ENCODE measurements around the gene KLF18. TPM values are rescaled to one million over a fixed set of nuclear protein-coding genes. Genes with fewer than 3 reads are reported as not detected.
"Not testable (repeated sequence)": the region's sequence is repeated elsewhere in the genome, so short reads cannot be mapped to it uniquely, and the experiment has no call there.

Gene KLF18
- not detected in 2 replicates for total RNA-seq (2014; rRNA removed; shearing (Covaris generic))

DNA sequence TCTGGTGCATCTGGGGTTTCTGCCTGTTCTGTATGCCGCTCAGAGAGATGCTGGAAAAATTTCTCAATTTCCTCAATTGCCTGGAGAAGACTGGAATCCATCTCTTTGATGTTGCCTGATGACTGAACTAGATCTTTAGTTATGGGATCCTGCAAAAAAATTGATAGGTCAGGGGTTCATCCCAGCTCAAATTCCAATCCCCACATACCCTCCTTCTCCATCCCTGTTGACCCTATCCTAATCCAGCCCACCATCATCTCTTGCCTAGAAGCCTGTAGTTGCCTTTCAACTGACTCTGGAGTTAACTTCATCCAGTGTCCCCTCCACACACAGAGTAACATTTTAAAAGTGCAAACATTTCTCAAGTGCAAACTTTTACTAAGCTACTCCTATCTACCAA lies at the start of gene KLF18:
TSS of gene KLF18 (minus strand) at position 101 of the 400 bp plus-strand sequence. CDS start at position 101, 0 bp downstream.
- DNase-seq (ENCODE audit: low spot score) = no peak

- no peak for DNase-seq (ENCODE audit: low spot score)
Measured at GRCh38 chr1:44174630-44175029, 33.2 kb upstream of the KLF18 start.

- no peak for DNase-seq (ENCODE audit: low spot score)
Measured at GRCh38 chr1:44170281-44170823, 28.9 kb upstream of the KLF18 start.

GRCh38 chr1:44168520-44169098 lies 27.2 kb upstream of the KLF18 start:
- DNase-seq (ENCODE audit: low spot score) = no peak

DNA sequence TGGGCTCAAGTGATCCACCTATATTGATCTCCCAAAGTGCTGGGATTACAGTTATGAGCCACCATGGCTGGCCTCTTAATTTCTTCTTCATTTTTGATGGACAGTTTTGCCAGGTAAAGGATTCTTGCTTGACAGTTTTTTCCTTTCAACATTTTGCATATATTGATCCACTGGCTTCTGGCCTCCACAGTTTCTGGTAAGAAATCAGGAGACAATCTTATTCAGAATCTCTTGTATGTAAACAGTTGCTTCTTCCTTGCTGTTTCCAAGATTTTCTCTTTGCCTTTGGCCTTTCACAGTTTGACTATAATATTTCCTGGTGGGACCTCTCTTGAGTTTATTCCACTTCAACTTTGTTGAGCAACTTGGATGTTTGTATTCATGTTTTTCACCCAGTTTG lies 20.1 kb upstream of the KLF18 start:
- DNase-seq (ENCODE audit: low spot score) = no peak

DNA sequence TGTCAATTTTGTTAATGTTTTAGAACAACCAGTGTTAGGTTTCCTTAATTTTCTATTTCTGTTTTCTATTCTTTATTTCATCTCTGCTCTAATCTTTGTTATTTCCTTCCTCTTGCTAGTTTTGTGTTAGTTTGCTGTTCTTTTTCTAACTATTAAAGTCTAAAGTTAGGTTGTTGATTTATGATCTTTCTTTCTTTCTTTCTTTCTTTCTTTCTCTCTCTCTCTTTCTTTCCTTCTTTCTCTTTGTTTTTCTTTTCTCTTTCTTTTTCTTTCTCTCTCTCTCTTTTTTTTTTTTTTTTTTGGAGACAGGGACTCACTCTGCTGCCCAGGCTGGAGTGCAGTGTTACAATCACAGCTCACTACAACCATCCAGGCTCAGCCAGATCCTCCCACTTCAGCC lies 17.4 kb upstream of the KLF18 start:
- DNase-seq (ENCODE audit: low spot score) = no peak

- DNase-seq (ENCODE audit: low spot score) = no peak
Measured at GRCh38 chr1:44157903-44158302, 16.5 kb upstream of the KLF18 start.

DNA sequence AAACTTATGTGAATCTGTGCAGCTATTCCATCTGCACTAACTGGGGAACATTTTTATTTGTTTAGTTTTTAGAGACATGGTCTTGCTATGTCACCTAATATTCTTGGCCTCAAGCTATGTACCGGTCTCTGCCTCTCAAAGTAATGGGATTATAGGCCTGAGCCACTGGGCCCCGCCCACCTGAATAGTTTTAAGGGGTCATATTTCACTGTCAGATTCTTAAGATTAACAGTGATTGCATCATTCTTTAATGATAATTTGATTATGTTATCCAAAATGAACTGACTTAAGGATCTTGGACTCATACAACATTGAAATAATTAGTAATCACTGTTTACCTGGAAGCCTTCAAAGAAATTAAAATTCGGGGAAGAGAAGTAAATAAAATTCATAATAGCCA lies 12.6 kb upstream of the KLF18 start:
- no peak for DNase-seq (ENCODE audit: low spot score)

DNA sequence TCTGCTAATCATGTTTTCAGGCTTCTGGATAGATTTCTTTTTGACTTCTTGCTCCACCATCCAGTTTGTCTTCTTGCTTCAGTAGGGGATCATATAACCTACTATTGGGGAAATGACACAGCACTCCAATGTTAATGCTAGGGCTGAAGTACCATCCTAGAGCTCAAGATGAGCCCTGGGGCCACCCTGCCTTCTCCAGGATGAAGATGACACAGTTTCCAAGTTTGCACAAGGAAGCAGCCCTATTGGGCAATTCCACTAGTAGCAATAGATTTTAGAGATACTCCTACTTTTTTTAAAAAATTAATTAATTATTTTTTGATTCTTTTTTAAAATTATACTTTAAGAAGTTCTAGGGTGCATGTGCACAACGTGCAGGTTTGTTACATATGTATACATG lies 11.3 kb upstream of the KLF18 start:
- DNase-seq (ENCODE audit: low spot score) = no peak

DNA sequence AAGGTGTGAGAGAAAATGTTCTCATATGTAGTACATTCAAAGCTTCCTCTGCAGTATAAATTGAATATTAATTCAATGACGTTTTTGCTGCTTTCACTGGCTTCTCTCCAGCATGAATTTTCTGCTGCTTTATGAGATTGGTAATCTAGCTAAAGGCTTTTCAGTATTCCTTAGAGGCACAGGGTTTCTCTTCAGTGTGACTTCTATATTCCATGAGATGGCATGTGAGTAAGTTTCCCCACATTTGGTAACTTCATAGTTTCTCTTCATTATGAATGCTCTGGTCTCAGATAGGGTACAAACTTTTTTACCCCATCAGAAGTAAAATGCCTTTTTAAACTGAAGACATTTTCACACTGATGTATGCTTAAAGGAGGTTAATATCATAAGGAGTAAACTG lies 10.4 kb upstream of the KLF18 start:
- no peak for DNase-seq (ENCODE audit: low spot score)

GRCh38 chr1:44151332-44151731 lies 9.9 kb upstream of the KLF18 start:
- DNase-seq (ENCODE audit: low spot score) = no peak

DNA sequence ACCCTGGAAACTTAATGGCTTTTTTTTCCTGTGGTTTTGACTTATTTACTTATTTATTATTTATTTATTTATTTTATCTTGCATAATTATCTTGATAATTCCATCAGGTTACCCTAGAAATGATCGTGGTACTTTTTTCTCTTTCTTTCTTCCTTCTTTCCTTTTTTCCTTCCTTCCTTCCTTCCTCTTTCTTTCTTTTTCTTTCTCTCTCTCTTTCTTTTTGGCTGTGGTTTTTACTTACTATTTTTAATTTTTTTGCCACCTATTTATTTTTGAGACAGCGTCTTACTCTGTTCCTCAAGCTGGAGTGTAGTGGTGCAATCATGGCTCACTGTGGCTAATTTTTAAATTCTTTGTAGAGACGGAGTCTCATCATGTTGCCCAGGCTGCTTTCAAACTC lies 6.2 kb upstream of the KLF18 start:
- no peak for DNase-seq (ENCODE audit: low spot score)

DNA sequence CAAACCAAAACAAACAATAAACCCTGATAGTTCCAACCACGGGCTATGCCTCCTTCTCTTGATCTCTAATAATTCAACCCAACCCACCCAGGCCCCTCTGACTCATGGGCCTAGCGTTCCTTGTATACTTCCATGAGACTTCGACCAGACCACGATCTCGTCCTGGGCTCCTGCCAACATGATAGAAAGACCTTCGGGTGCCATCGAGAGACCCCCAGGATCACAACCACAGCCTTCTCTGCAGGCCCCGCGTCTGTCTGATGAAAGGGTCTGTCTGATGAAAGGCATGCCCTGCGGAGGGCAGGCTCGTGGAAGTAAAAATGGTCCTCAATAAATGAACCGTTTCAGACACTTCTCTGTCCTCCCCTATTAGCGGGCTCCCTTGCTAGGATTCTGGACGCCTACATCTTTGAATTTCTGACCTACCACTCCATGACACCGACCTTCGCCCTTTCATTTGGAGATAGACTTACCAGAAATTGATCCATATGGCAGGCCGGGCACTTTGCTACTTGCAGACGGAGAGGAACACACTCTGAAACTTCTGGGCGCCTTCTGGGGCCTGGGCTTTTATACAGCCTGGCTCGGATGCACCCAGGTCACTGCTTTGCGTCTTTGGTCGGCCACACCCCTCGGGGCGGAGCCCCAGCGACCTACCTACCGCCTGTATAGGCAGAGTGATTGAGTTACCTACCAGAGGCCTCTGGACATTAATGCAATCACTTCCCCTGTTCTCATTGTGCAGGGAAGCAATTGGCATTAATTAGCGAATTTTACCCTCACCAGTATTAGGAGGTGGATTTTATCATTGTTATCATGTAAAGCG lies 5.3 kb upstream of the KLF18 start:
- no peak for DNase-seq (ENCODE audit: low spot score)

- DNase-seq (ENCODE audit: low spot score) = no peak
Measured at GRCh38 chr1:44144962-44145756, 3.7 kb upstream of the KLF18 start.

GRCh38 chr1:44139565-44139964 lies 1.9 kb downstream of the KLF18 start:
- DNase-seq (ENCODE audit: low spot score) = not testable (repeated sequence)

DNA sequence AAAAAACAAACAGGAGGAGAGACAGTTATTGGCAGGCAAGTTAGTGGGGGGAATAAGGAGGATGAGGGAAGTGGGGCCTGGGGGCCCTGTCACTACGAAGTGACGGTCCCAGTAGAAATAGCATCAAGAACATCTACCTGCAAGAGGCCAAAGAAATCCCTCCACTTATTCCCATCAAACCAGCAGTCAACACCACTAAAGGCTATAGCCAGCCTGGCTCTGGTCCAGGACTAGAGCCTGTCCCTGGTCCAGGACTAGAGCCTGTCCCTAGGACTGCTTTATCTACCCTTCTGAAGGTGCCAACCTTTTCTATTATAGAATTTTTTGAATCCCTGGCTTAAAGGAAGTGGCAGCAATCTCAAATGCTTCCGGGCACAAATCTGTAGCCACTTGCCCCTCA lies 3.2 kb downstream of the KLF18 start:
- no peak for DNase-seq (ENCODE audit: low spot score)

- DNase-seq (ENCODE audit: low spot score) = no peak
Measured at GRCh38 chr1:44135886-44136285, 5.5 kb downstream of the KLF18 start.

DNA sequence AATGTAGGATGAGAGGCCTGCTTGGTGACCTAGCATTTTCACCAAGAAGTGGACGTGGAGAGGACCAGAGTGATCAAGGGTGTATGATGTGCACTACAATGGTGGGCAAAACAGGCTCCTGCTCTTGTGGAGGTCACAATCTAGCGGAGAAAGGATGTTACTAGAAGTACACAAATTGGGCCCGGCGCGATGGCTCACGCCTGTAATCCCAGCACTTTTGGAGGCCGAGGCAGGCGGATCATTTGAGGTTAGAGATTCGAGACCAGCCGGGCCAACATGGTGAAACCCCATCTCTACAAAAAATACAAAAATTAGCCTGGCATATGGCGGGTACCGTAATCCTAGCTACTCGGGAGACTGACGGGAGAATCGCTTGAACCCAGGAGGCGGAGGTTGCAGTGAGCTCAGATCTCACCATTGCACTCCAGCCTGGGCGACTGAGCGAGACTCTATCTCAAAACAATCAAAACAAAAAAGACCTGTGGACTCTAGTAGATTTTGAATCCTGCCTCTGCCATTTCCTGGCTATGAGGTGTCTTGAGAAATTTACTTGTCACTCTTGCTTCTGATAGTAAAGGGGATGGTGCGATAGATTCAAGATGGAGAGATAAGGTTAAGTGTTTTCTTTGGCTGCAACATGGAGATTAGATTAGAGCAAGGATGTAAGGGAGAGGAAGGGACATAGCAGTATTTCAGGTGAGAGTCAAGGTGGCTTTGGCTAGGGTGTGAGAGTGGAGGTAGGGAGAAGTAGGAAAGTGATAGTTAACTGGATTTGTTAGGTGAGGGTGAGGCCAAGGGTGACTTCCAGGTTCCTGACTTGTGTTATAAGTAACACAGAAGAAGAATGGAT lies 7.1 kb downstream of the KLF18 start:
- no peak for DNase-seq (ENCODE audit: low spot score)

- DNase-seq (ENCODE audit: low spot score) = no peak
Measured at GRCh38 chr1:44131411-44131810, 10.0 kb downstream of the KLF18 start.

DNA sequence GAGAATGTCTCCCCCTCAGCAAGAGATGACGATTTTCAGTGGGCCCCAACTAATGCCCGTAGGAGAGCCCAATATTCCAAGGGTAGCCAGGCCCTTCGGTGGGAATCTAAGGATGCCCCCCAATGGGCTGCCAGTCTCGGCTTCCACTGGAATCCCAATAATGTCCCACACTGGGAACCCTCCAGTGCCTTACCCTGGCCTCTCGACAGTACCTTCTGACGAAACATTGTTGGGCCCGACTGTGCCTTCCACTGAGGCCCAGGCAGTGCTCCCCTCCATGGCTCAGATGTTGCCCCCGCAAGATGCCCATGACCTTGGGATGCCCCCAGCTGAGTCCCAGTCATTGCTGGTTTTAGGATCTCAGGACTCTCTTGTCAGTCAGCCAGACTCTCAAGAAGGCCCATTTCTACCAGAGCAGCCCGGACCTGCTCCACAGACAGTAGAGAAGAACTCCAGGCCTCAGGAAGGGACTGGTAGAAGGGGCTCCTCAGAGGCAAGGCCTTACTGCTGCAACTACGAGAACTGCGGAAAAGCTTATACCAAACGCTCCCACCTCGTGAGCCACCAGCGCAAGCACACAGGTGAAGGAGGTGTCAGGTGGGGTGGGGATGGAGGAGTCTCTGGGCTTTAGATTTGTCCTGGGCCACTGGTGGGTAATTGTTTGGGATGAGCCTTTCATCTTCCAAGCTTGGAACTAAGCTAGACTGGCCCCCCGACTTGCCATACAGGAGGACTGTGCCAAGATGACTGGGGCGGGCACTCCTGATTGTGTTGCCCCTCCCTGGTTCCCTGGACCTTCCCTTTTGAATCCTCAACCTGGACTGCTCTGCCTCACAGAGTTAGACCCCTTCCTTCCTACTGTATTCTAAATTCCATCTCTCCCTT lies 11.6 kb downstream of the KLF18 start:
- DNase-seq (ENCODE audit: low spot score) = no peak

All from H4 (cell line).